ENCODE results near the gene ZNF273.
"Not testable (repeated sequence)": the region's sequence is repeated elsewhere in the genome, so short reads cannot be mapped to it uniquely, and the experiment has no call there.

ZNF273 gene

GRCh38 chr7:64877714-64878610 lies 25.1 kb upstream of the ZNF273 start:
- DNase-seq, result no peak

GRCh38 chr7:64878684-64879083 lies 24.4 kb upstream of the ZNF273 start:
- no peak for DNase-seq

- DNase-seq, result no peak
Measured at GRCh38 chr7:64879086-64879730, 23.9 kb upstream of the ZNF273 start.

GRCh38 chr7:64879800-64880199 lies 23.3 kb upstream of the ZNF273 start:
- no peak for DNase-seq

GRCh38 chr7:64880322-64881297 lies 22.5 kb upstream of the ZNF273 start:
- no peak for DNase-seq

- DNase-seq, result no peak
Measured at GRCh38 chr7:64881461-64882287, 21.4 kb upstream of the ZNF273 start.

GRCh38 chr7:64882341-64883112 lies 20.5 kb upstream of the ZNF273 start:
- no peak for DNase-seq

GRCh38 chr7:64883113-64883905 lies 19.8 kb upstream of the ZNF273 start:
- DNase-seq, result no peak

- no peak for DNase-seq
Measured at GRCh38 chr7:64884085-64884912, 18.8 kb upstream of the ZNF273 start.

- DNase-seq, result no peak
Measured at GRCh38 chr7:64884913-64885370, 18.1 kb upstream of the ZNF273 start.

GRCh38 chr7:64885520-64886240 lies 17.4 kb upstream of the ZNF273 start:
- no peak for DNase-seq

- no peak for DNase-seq
Measured at GRCh38 chr7:64886956-64887545, 16.0 kb upstream of the ZNF273 start.

GRCh38 chr7:64887756-64888508 lies 15.1 kb upstream of the ZNF273 start:
- no peak for DNase-seq

GRCh38 chr7:64888561-64888900 lies 14.5 kb upstream of the ZNF273 start:
- no peak for DNase-seq

- no peak for DNase-seq
Measured at GRCh38 chr7:64888901-64889685, 14.0 kb upstream of the ZNF273 start.

- no peak for DNase-seq
Measured at GRCh38 chr7:64889686-64890162, 13.3 kb upstream of the ZNF273 start.

- not testable (repeated sequence) for DNase-seq
Measured at GRCh38 chr7:64890273-64890672, 12.8 kb upstream of the ZNF273 start.

All from GDM1 (cell line).